Activated CD4-positive, alpha-beta T cell treated with anti-CD3 and anti-CD28 coated beads, Interleukin-2, Interleukin-6, amounts not matched to agents 100 ng/mL and 50 ng/mL, durations not matched to agents 16 hours and 8 hours (primary cell): Measurements from ENCODE around the gene THBS1.

Experiments used
- DNase-seq: peaks from one replicate; pipeline ENCODE4 v3.0.0-alpha.2; 2020

The THBS1 gene

DNA sequence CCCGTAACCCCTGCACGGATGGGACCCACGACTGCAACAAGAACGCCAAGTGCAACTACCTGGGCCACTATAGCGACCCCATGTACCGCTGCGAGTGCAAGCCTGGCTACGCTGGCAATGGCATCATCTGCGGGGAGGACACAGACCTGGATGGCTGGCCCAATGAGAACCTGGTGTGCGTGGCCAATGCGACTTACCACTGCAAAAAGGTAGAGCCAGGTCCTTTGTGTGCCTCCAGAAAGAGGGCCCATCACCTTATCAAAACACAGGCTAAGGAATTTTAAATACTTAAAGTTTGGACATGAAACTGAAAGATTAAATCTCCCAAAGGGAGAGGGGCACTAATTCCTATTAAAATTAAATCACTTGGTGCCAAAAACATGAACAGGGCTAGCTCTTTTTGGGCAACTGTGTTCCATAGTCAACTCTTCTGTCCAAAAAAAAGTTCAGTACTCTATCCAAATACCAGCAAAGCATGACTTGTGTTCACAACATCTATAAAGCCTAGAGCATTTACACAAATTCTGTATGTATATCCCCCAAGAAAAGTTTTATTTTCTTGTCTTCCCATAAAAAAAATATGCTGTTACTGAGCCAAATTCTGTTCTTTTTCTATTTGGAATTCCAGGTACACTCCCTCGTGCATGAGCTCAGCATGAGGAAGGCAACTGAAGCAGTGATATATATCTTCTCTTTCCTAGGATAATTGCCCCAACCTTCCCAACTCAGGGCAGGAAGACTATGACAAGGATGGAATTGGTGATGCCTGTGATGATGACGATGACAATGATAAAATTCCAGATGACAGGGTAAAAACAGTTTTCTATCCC, 9.2 kb downstream of the THBS1 start:
- DNase-seq = no peak

DNA sequence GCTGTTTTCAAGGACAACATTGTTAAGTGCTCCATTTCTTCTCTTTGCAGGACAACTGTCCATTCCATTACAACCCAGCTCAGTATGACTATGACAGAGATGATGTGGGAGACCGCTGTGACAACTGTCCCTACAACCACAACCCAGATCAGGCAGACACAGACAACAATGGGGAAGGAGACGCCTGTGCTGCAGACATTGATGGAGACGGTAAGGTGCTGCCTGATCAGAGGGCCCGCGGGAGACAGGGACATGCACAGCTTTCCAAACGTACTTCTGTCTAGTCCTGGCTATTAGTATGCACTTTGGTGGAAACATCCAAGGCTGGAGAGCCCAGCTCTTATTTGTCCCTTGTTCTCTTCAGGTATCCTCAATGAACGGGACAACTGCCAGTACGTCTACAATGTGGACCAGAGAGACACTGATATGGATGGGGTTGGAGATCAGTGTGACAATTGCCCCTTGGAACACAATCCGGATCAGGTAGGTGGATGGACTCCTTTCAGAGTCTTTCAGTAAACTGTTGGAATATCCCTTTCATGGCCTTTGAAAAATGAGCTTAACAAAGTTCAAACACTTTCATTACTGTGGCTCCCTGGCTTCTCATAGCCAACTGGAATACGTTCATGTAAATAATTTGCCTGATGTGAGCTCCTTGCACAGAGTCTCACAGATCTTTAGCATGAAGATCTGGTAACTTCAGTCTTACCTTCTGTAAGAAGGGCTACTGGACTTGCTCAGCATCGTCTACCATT, 10.4 kb downstream of the THBS1 start:
- no peak for DNase-seq

DNA sequence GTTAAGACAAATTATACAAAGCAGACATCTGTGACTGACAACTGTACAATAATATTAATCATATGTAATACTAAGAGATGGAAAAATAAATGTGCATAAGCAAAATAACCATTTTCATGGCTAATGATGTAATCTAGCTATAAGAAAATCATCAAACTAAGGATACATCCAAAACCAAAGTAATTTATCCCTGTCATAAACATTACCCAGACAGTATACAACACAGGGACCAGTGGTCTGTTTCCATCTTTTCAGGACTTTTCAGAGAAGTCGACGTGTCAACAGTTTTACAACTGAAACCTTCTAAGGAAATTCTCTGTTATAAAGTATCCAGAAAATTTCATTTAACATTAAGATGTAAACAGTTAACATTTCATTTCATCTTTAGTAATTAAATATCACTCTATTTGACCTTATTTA, 11.0 kb downstream of the THBS1 start:
- no peak for DNase-seq

DNA sequence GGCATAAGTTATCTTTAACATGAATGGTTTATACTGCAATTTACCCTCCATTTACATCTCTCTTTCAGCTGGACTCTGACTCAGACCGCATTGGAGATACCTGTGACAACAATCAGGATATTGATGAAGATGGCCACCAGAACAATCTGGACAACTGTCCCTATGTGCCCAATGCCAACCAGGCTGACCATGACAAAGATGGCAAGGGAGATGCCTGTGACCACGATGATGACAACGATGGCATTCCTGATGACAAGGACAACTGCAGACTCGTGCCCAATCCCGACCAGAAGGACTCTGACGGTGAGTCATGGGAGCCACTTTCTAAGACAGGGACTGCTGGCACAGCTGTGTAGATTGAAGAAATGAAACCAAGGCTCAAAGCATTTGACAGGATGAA, 11.6 kb downstream of the THBS1 start:
- DNase-seq = no peak

DNA sequence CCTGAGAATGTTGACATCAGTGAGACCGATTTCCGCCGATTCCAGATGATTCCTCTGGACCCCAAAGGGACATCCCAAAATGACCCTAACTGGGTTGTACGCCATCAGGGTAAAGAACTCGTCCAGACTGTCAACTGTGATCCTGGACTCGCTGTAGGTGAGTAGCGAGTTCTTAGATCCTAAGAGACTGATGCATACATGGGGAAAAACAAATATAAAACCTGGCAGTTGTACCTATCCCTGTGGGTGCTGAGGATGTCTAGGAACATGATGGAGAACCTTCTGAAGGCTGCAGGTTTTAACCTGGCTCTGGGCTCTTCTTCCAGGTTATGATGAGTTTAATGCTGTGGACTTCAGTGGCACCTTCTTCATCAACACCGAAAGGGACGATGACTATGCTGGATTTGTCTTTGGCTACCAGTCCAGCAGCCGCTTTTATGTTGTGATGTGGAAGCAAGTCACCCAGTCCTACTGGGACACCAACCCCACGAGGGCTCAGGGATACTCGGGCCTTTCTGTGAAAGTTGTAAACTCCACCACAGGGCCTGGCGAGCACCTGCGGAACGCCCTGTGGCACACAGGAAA, 12.3 kb downstream of the THBS1 start:
- DNase-seq = no peak

DNA sequence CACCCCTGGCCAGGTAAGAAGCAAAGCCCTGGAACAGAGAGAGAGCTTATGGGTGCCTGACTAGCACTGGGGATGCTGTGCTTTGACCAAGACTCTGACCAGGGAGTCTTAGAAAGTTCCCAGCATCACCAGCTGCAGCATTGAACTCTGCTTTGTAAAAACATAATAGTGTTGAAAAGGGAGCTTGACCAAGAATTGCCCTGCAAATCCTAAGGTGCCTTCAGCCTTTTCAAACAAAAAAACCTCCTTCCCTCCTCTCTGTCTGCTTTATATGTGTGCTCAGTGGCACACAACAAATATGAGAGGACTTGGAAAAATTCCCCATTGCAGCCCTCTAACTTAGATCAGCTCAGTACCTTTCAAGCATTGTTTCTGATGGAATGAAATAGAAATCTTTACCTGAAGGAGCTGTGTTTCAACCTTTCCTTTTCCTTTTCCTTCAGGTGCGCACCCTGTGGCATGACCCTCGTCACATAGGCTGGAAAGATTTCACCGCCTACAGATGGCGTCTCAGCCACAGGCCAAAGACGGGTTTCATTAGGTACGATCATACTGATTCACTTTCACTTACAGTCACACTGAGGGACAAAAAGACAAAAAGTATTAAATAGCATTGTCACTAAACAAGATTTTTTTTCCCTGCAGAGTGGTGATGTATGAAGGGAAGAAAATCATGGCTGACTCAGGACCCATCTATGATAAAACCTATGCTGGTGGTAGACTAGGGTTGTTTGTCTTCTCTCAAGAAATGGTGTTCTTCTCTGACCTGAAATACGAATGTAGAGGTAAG, 13.0 kb downstream of the THBS1 start:
- DNase-seq = peak; percentile 37

DNA sequence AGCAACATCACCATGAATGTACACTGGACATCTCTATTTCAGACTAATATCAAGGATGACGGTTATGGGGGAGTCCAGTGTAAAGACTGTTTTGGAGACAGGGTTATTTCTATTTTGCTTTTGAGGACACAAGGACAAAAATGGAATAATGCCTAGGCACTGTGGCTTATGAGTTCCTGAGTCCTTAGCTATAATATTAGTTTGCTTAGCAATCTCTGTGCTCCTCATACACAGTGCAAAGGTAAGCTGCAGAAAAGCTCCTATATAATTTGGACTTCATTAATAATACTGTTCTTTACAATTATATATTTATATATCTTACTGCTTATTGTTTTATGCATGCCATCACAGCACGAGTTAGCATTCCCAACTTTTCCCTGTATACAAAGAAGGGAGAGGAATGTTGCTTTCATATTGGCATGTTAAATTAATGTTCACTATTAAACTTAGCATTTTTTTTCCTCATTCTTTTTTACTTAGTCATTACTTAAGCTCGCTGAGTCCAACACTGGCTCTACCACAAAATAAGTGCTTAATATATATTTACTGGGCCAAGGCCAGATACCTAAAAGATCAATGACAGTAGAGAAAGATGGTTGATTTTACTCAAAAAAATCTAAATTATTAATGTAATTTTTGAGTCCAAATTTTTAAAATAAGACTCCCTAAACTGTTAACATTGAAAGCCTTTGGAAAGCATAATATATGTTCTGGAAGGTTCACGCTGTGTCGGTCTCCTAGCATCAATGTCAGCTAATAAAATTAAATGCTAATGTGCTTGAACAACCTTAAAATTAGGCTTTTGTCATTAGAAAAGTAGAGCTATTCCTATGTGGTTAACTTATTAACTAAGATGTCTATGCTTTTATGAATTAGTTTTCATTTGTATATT, 13.8 kb downstream of the THBS1 start:
- DNase-seq = no peak

DNA sequence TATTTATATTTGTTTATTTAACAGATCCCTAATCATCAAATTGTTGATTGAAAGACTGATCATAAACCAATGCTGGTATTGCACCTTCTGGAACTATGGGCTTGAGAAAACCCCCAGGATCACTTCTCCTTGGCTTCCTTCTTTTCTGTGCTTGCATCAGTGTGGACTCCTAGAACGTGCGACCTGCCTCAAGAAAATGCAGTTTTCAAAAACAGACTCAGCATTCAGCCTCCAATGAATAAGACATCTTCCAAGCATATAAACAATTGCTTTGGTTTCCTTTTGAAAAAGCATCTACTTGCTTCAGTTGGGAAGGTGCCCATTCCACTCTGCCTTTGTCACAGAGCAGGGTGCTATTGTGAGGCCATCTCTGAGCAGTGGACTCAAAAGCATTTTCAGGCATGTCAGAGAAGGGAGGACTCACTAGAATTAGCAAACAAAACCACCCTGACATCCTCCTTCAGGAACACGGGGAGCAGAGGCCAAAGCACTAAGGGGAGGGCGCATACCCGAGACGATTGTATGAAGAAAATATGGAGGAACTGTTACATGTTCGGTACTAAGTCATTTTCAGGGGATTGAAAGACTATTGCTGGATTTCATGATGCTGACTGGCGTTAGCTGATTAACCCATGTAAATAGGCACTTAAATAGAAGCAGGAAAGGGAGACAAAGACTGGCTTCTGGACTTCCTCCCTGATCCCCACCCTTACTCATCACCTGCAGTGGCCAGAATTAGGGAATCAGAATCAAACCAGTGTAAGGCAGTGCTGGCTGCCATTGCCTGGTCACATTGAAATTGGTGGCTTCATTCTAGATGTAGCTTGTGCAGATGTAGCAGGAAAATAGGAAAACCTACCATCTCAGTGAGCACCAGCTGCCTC, 14.7 kb downstream of the THBS1 start:
- no peak for DNase-seq

DNA sequence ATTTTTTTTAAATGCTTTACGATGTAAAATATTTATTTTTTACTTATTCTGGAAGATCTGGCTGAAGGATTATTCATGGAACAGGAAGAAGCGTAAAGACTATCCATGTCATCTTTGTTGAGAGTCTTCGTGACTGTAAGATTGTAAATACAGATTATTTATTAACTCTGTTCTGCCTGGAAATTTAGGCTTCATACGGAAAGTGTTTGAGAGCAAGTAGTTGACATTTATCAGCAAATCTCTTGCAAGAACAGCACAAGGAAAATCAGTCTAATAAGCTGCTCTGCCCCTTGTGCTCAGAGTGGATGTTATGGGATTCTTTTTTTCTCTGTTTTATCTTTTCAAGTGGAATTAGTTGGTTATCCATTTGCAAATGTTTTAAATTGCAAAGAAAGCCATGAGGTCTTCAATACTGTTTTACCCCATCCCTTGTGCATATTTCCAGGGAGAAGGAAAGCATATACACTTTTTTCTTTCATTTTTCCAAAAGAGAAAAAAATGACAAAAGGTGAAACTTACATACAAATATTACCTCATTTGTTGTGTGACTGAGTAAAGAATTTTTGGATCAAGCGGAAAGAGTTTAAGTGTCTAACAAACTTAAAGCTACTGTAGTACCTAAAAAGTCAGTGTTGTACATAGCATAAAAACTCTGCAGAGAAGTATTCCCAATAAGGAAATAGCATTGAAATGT, 15.6 kb downstream of the THBS1 start:
- DNase-seq = no peak

DNA sequence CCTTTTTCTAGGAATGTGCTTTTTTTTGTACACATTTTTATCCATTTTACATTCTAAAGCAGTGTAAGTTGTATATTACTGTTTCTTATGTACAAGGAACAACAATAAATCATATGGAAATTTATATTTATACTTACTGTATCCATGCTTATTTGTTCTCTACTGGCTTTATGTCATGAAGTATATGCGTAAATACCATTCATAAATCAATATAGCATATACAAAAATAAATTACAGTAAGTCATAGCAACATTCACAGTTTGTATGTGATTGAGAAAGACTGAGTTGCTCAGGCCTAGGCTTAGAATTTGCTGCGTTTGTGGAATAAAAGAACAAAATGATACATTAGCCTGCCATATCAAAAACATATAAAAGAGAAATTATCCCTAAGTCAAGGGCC, 16.5 kb downstream of the THBS1 start:
- DNase-seq = no peak

DNA sequence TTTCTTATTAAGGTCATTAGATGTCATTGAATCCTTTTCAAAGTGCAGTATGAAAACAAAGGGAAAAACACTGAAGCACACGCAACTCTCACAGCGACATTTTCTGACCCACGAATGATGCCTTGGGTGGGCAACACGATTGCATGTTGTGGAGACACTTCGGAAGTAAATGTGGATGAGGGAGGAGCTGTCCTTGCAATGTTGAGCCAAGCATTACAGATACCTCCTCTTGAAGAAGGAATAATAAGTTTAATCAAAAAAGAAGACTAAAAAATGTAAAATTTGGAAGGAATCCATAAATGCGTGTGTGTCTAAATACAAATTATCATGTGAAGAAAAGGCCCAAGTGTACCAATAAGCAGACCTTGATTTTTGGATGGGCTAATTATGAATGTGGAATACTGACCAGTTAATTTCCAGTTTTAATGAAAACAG, 16.9 kb downstream of the THBS1 start:
- no peak for DNase-seq

DNA sequence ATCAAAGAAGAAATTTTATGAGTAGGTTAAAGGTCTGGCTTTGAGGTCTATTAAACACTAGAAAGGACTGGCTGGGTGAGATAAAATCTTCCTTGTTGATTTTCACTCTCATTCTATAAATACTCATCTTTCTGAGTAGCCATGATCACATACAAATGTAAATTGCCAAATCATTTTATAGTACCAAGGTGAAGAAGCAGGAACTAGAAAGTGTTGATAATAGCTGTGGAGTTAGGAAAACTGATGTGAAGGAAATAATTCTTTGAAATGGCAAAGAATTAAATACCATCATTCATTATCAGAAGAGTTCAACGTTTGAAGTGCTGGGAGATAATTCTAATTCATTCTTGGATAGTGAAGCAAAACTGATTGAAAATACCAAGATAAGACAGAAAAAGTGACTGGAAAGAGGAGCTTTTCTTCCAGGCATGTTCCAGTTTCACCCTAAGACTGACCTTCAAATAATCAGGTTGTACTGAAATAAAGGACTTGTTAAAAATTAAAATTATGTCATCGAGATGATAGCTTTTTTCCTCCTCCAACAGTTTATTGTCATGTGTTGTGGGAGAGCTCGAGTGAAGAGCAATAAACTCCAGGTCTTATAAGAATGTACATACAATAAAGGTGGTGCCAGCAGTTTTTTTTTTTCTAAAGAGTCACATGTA, 17.4 kb downstream of the THBS1 start:
- DNase-seq = no peak

DNA sequence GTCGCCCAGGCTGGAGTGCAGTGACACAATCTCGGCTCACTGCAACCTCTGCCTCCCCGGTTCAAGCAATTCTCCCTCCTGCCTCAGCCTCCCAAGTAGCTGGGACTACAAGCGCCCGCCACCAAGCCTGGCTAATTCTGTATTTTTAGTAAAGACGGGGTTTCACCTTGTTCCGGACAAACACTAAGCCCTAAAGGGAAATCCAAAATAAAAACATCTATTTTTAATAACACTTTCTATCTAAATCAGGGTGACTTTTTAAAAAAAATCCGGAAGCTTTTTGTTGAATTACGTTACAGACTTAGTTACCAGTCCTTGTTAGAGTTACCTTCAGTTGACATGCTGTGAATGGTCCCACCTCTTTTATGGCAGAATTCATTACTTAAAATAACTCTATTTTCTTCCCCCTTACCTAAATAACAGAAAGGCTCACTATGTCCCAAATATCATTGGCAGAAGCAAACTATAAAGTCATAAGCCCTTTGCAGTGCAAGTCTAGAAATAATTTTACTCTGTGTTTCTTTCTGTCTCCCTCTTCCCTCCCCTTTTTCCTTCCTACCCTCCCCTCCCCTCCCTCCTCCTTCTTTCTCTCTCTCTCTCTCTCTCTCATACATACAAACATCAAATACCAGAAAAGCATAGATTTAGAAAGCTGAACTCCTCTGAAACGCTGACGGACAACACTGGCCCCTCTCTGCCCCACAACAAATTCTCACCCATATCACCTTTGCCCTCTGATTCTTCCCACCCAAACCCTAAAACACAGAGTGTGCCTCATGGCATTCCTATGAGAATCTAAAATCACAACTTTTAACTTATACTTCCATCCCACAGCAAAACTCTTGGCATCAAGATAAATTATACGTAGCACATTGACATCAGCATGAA, 18.3 kb downstream of the THBS1 start:
- DNase-seq = no peak

DNA sequence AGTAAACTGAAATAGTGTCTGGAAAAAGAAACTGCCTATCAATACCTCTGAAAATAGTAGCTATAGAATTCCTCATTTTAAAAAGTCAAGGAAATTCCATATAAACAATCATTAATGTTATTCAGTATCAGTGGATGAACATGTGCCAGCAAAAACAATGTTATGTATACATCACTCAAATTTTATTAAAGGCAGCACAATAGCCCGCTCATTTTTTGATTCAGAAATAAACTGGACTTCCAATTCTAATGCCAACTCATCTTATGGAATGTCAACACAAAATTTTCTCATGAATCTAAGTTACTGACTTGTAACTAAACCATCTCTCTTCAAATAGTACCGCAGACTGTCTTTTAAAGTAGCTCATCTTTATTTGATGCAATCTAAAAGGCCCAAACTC, 19.0 kb downstream of the THBS1 start:
- DNase-seq = no peak

DNA sequence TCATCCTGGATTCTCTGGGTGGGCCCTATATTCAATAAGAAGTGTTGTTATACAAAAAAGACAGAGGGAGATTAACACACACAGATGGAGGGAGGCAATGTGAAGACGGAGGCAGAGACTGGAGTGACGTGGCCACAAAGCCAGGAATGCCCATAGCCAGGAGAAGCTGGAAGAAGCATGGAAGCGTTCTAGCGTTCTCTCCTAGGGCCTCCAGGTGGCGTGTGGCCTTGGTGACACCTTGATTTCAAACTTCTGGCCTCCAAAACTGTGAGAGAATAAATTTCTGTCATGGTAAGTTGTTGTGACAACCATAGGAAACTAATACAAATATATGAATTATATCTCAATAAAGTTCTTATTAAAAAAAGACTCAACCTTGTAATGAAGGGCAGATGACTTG, 21.3 kb downstream of the THBS1 start:
- no peak for DNase-seq

DNA sequence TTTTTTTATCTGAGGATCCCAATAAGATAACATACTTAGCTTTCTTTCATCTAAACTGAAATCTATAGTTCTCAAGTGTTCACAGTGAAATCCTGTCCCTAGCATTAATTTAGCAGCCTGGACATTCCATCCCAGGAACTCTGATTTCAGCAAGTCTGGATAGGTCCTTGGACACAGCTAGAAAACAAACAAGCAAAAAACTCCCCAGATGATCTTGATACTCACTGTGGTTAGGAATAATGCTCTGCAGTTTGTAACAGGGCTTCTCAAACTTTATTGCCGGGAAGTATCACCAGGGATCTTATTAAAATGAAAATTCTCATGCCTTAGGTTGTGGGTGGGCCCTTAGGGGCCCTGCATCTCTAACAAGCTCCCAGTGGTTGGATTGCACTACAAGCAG, 24.3 kb downstream of the THBS1 start:
- no peak for DNase-seq

DNA sequence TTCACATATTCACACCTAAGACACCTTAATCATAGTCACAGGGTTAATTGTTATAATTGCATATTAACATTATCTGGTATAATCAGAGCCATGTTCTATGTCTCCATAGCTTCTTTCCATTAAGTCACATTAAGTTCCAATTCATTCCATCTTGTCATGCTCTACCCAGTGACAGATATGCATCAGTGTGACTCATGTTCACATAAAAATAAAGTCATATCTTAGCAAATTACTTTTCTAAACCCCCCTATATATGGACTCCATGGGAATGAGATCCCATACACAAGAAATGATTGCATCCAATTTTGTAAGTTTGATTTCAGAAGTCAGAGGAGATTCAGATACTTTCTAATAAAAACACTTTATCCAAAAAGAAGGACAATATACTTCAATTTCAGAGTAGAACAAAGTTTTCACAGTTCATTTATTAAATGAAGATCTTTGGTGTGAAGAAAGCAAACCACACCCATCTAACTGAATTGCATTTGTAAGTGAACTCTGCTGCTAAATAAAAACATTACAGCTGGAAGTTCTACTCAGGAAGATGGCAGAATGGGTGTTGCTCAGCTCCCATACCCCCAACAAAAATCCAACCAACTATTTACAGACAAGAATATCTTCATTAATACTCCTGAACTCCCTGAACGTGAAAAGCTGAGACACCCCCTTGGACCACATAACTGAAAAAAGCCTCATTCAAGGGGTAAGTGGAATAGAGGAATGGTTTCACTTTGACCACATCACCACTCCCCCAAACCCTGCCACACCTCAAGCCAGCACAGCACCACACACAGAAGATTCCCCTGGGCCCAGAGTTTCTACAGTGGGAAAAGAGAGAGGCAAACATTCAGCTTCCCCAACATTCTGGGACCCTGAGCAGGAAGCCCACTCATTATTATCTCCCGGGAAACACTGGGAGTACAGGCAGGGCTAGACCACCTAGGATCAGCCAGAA, 27.6 kb downstream of the THBS1 start:
- DNase-seq = no peak
